Stimulated activated CD4-positive, alpha-beta T cell treated with anti-CD3 and anti-CD28 coated beads, Interleukin-15, amount 100 ng/mL, for 48 hours (primary cell): Measurements from ENCODE around the gene IRF4.

Experiments used
- DNase-seq, 2 donors: peaks; one replicate each; pipeline ENCODE4 v3.0.0-alpha.2; 2020; ENCODE audit warnings: low read depth in 2 of 2

Gene IRF4

GRCh38 chr6:443621-444159, 52.1 kb downstream of the IRF4 start:
- no peak for DNase-seq

GRCh38 chr6:444653-445275, 53.2 kb downstream of the IRF4 start:
- DNase-seq = peak in 1 of 2 donors; percentile 37

- DNase-seq = no peak
These were observed 54.2 kb downstream of the IRF4 start for GRCh38 chr6:445571-446417.

- DNase-seq = peak; percentile 89 to 90
These were observed 55.1 kb downstream of the IRF4 start for GRCh38 chr6:446418-447366.

- peak in 1 of 2 donors; percentile 42 for DNase-seq
These were observed 56.0 kb downstream of the IRF4 start for GRCh38 chr6:447381-448165.

GRCh38 chr6:448296-449056, 56.9 kb downstream of the IRF4 start:
- DNase-seq = no peak

GRCh38 chr6:449057-449430, 57.5 kb downstream of the IRF4 start:
- no peak for DNase-seq

GRCh38 chr6:449486-450419, 58.2 kb downstream of the IRF4 start:
- no peak for DNase-seq

- DNase-seq = no peak
These were observed 59.8 kb downstream of the IRF4 start for GRCh38 chr6:451336-451735.

- DNase-seq = no peak
These were observed 60.3 kb downstream of the IRF4 start for GRCh38 chr6:451847-452246.

GRCh38 chr6:452301-453067, 60.9 kb downstream of the IRF4 start:
- no peak for DNase-seq

GRCh38 chr6:453152-453551, 61.6 kb downstream of the IRF4 start:
- no peak for DNase-seq

- DNase-seq = no peak
These were observed 62.8 kb downstream of the IRF4 start for GRCh38 chr6:454148-454991.

GRCh38 chr6:455006-455585, 63.5 kb downstream of the IRF4 start:
- DNase-seq = peak; percentile 43 to 45

GRCh38 chr6:455835-456234, 64.3 kb downstream of the IRF4 start:
- DNase-seq = no peak

- DNase-seq = no peak
These were observed 64.9 kb downstream of the IRF4 start for GRCh38 chr6:456358-456867.

- no peak for DNase-seq
These were observed 65.3 kb downstream of the IRF4 start for GRCh38 chr6:456887-457286.
